Upper lobe of left lung (tissue), 4 donors: ENCODE data around the gene OR10A7.

Source experiments
- CTCF ChIP-seq, 6 experiments: fragments of 450-650 bp in 4 of 6; fragments of 200-600 bp in 2 of 6; sonication (generic) in 2 of 6; IDR thresholded peaks; one replicate each; pipeline ENCODE4 v1.5.1; 2016 to 2019; ENCODE audit warnings: antibody characterized with exemption in 6 of 6
- EP300 ChIP-seq, 4 donors: sonication (generic); formaldehyde crosslinking; IDR thresholded peaks; one replicate each; pipeline ENCODE4 v1.5.1; 2017; ENCODE audit warnings: antibody characterized with exemption in 4 of 4, control low read depth in 2 of 4
- POLR2A ChIP-seq, 4 donors: fragments of 450-650 bp; IDR thresholded peaks; one replicate each; pipeline ENCODE4 v1.5.1; 2016 to 2017; ENCODE audit warnings: antibody characterized with exemption in 4 of 4, mild to moderate bottlenecking in 2 of 4
- POLR2AphosphoS5 ChIP-seq, 2 donors: sonication (generic); formaldehyde crosslinking; IDR thresholded peaks; one replicate each; pipeline ENCODE4 v1.5.1; 2017; ENCODE audit warnings: antibody characterized with exemption in 2 of 2

DNA sequence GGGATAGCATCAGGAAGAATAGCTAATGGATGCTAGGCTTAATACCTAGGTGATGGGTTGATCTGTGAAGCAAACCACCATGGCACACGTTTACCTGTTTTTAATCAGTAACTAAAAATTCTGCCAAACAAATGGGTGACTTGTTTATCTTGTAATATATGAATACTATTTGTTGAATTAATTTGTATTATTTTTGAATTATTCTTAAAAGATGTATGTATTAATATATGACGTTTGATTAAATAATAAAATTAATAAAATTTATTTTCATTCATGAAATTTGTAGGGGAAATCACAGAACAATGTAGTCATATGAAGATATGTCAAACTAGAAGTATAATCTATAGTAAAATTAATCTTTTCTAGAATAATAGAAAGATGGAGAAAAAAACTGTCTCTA is 32.3 kb upstream of the OR10A7 start:
- TF ChIP-seq EP300 (IDR thresholded peaks at IDR 0.05) (no peak), CTCF (IDR thresholded peaks at IDR 0.05) (no peak), POLR2AphosphoS5 (IDR thresholded peaks at IDR 0.05) (no peak), POLR2A (IDR thresholded peaks at IDR 0.05) (no peak)
